CD4-positive, alpha-beta T cell treated with Interleukin-1 beta for 1 hour (primary cell): ENCODE data around the gene MAEA.
A peak's percentile ranks its signal among the peaks of the same experiment; 100 is the strongest.

Experiments used
- DNase-seq, 2 donors: peaks; one replicate each; pipeline ENCODE4 v3.0.0-alpha.2; 2020 to 2022

Gene MAEA

DNA sequence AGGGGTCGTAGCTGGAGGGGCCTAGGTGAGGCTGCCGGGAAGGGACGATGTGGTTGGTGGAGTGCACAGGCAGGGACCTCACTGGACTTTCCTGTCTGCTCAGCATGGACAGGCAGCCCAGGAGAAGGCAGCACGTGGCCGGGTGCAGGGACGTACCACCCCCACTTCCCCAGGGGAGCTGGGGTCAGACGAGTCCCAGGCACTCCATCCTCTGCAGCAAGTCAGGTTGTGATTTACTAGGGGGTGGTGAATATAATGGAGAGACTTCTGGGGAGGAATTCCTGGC lies 39.2 kb upstream of the MAEA start:
- DNase-seq, result no peak

DNA sequence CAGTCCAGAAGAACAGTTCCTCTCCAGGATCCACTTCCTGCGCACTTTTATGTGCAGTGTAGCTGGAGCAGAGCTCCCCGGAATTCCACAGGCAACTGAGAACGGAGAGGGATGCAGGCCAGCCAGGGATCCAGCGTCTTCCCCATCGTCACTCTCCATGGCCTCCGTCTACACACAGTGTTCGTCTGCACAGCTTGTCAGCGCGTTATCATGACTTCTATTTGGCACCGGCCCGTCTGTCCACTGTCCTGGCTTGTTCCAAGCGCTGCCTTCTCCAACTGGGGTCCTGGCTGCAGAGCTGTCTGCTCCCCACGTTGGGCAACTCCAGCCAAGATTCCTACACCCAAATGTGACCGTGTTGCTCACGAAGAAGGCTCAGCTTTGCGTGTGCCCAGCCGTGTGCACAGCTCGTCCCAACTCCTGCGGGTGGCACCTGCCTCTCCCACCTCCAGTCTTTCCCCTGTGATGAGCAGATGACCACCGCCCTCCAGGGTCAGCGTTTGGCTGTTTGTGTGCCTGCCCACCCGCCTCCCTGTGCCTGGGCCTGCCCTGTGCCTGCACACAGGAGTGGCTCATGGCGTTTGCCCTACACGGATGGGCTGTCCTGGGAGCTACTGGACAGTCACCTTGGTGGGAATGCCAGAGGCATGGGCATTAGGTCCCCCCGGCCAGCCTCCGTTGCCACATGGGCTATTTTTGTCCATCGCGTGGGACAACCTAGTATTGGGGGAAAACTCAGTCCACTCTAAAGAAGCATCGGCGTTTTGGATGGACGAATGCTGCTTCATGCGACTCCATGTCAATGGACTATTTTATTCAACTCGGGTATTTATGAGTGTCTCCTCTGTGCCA lies 38.5 kb upstream of the MAEA start:
- no peak for DNase-seq

DNA sequence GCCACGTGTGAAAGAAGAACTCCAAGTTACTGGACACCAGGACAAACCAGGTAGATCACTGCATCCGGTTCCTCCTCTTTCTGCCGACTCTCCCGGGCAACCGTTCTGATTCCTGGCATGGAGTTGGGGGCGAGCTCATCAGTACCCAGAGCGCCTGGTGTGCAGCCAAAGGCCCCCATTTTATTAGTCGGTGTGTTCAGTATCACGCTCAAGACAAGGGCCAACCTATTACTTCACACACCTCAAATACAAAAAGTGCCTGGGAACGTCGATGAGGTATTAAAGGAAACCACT lies 38.0 kb upstream of the MAEA start:
- DNase-seq, result no peak

GRCh38 chr4:1252928-1253492 lies 36.7 kb upstream of the MAEA start:
- no peak for DNase-seq

- no peak for DNase-seq
Measured at GRCh38 chr4:1253831-1254230, 35.9 kb upstream of the MAEA start.

GRCh38 chr4:1255151-1255550 lies 34.5 kb upstream of the MAEA start:
- DNase-seq, result no peak

DNA sequence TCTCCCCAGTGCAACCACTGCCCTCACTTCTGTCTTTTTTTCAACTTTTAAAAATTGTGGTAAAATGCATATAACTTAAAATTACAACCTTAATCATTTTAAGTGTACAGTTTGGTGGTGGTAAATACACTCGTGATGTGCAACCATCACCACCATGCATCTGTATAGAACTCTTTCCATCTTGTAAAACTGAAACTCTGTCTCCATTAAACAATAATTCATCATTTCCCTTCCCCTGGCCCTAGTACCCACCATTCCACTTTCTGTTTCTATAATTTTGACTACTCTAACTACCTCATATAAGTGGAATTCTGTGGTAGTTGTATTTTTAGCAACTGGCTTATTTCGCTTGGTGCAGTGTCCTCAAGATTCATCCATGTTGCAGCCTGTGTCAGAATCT lies 34.0 kb upstream of the MAEA start:
- DNase-seq, result no peak

GRCh38 chr4:1258457-1258856 lies 31.2 kb upstream of the MAEA start:
- DNase-seq, result no peak

DNA sequence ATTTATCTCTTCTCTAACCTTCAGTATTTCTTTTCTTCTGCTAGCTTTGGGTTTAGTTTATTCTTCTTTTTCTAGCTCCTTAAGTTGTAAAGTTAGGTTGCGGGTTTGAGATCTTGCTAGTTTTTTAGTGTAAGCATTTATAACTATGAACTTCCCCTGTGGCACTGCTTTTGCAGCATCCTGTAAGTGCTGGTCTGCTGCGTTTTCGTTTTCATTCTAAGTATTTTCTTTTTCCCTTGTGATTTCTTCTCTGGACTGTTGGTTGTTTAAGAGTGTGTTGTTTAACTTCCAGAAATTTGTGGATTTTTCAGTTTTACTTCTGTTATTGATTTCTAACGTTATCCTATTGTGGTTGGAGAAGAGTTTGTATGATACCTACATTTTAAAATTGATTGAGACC lies 29.7 kb upstream of the MAEA start:
- DNase-seq, result no peak

DNA sequence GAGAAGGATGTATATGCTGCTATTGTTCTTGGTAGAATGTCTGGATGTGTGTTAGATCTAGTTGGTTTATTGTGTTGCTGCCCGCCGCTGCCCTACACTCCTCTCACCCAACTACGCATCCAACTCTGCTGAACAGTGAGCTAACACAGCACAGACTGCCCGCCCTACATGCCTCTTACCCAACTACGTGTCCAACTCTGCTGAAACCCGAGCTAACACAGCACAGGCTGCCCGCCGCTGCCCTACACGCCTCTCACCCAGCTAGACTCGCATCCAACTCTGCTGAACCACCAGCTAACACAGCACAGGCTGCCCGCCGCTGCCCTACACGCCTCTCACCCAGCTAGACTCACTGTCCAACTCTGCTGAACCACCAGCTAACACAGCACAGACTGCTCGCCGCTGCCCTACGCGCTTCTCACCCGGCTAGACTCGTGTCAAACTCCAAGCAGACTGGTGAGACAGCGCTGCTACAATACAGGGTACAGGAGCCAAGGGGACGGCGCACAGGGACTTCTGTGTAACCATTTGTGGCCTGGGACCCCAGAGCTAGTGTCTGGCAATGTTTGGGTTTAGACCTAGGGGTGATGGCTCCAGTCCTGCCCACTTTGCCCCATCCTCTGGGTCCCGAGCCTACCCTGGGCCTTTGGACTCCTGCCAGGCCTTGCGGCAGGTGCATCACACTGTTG lies 29.1 kb upstream of the MAEA start:
- no peak for DNase-seq

DNA sequence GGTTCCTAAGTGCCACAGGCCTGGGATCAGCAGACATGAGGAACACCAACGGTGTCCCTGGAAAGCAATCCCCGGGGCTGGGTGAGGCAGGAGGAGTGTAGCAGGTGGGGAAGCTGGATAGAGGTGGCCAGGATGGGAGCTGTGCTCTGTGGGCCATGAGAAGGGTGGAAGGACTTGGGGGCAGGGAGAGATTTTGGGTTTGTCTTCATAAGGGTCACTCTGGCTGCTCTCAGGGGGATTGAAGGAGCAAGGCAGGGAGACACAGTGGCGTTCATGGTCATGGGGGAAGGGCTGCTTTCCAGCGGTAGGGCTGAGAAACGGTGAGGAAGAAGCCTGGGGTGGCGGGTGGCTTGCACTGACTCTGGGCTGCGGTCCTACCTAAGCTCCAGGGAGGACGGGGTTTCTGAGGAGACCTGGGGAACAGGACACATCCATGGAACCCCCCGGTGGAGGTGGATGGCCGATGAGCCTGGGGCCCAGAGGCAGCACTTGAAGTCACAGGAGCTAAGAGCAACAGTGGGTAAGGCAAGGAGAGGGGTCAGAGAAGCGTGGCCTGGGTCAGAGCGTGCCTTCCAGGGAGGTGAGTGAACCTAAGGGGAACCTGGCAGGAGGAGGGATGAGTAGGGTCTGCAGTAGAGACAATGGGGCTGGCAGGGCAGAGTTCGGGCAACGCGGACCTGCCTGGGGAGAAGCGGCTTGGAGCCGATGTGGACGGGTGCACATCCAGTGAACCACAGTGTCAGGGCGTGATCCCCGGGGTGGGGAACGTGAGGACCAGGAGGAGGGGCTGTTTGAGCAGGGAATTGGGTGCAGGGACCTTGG lies 28.4 kb upstream of the MAEA start:
- DNase-seq, result no peak

DNA sequence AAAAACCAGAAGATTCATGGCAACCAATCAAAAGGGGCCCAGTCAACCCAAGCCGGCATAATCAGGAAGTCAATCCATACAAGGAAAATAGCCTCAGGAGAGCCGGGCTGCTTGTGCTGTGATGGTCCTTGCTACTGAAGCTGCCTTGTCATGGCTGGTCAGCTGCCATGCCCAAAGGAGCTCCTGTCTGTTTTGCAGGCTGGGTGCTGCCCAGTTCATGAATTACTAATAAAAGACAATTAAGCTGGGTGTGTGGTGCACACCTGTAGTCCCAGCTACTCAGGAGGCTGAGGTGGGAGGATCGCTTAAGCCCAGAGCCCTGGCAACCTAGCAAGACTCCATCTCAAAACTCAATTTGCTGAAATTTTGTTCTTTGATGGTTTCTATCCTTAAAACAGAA lies 24.7 kb upstream of the MAEA start:
- no peak for DNase-seq

DNA sequence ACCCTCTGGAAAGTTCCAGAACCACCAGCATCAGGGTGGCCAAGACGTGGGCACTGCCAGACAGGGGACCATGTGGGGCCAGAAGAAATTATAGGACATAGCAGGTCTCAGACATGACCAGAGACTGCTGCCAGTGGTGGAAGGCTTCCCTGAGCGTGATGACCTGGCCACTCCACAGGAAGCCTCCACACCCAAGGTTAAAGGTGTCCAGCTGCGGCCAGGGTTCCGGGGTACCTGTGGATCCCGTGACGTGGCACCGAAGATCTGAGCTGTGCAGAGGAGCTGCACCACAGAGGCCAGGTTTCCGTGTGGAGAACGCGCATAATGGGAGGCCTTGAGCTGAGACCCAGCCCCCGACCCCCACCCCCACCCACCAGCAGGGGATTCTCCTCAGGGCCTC lies 24.3 kb upstream of the MAEA start:
- DNase-seq, result no peak

DNA sequence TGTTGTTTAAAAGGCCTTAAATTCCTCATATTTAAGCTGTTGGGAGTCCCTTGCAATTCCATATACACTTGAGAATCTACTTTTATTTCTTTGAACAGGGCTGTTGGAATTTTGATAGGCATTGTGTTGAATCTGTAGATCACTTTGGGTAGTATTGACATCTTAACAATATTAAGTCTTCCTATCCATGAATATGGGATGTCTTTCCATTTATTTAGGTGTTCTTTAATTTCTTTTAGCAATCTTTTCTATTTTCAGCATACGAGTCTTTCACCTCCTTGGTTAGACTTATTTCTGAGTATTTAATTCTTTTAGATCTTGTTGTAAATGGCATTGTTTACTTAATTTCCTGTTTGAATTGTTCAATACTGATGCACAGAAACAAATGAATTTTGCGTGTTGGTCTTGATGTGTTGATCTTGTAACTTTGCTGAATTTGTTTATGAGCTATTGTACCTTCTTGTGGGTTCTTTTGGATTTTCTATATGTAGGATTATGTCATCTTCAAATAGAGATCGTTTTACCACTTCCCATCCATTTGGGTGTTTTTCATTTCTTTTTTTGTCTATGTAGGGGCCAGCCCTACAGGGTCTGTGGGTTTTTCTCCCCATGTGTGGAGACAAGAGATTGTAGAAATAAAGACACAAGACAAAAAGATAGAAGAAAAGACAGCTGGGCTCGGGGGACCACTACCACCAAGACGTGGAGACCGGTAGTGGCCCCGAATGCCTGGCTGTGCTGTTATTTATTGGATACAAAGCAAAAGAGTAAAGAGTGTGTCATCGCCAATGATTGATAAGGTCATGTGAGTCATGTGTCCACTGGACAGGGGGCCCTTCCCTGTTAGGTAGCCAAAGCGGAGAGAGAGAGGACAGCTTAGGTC lies 22.6 kb upstream of the MAEA start:
- DNase-seq, result no peak

DNA sequence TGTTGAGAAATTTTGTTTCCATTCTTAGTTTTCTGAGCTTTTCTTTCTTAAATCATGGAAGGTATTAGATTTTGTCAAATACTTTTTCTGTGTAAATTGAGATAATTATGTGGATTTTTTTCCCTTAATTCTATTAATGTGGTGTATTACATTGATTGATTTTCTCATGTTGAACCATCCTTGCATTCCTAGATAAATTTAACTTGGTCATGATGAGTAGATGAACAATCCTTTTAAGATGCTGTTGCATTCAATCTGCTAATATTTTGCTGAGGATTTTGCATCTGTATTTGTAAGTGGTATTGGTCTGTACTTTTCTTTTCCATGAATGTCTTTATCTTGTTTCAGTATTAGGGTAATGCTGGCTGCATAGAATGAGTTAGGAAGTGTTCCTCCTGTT lies 20.5 kb upstream of the MAEA start:
- DNase-seq, result no peak

DNA sequence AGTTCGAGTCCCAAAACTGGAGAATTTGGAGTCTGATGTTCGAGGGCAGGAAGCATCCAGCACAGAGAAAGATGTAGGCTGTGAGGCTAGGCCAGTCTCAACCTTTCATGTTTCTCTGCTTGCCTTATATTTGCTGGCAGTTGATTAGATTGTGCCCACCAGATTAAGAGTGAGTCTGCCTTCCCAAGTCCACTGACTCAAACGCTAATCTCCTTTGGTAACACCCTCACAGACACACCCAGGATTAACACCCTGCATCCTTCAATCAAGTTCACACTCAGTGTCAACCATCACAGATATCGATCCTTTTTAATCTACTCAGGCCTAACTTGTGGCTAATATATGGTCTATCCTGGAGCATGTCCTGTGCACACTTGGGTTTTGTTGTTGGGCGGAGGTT lies 18.0 kb upstream of the MAEA start:
- DNase-seq, result no peak

- no peak for DNase-seq
Measured at GRCh38 chr4:1274871-1275270, 14.8 kb upstream of the MAEA start.

GRCh38 chr4:1276984-1277383 lies 12.7 kb upstream of the MAEA start:
- DNase-seq, result no peak

GRCh38 chr4:1277667-1278665 lies 11.7 kb upstream of the MAEA start:
- peak in 1 of 2 donors; percentile 22 for DNase-seq

GRCh38 chr4:1279253-1279652 lies 10.4 kb upstream of the MAEA start:
- no peak for DNase-seq

- DNase-seq, result no peak
Measured at GRCh38 chr4:1283711-1284110, 6.0 kb upstream of the MAEA start.
